Stromal cell of bone marrow (primary cell): ENCODE measurements around the gene CHMP1B.
A peak's percentile ranks its signal among the peaks of the same experiment; 100 is the strongest.
"Not testable (repeated sequence)": the region's sequence is repeated elsewhere in the genome, so short reads cannot be mapped to it uniquely, and the experiment has no call there.

Experiments
- DNase-seq: peaks from one replicate; pipeline ENCODE4 v3.0.0-alpha.2; 2012; ENCODE audit warnings: low read depth

CHMP1B gene

DNA sequence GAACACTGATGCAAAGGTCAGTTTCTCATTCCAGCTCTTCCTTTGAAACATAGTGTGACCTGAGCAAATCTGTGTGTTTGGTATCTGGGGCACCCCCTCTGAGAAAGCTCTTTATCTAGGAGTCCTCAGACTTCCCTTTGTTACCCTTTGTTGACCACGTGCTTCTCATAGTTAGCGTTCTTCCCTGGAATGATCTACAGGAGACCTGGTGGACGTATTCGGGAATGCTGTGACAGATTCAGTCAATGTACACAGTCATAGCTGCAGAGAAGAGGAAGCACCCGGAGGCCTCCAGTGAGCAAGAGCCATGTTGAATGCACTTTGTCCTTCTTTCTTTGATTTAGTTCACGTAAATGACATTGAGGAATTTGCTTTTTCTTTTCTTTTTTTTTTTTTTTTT is 10.7 kb upstream of the CHMP1B start:
- DNase-seq = no peak

DNA sequence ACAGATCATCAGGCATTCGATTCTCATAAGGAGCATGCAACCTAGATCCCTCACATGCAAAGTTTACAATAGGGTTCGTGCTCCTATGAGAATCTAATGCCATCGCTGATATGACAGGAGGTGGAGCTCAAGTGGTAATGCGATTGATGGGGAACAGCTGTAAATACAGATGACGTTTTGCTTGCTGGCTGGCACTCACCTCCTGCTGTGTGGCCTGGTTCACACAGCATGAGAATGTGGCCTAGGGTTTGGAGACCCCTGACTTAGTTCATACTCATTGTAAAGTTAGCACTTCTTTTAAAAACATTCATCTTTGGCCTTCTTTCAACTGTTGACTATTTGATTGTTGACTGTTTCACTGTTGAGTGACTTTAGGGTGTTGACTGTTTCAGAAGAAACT is 8.7 kb upstream of the CHMP1B start:
- no peak for DNase-seq

DNA sequence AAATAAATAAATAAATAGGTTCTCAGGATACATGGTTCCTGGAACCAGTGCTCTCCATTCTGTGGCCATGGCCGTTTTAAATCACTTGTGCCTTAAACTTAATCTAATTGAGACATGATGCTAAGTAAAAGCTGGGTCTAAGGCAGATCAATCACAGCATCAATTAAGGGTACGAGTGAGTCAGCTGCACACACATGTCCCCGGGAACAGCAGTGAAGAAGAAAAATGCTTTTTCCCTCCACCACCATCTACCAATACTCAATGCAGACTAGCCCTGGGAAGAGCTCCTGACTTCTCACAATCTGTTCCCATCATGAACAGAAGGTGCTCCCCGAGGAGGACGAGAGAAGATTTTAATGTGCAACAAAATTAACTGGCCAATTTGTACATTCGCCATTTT is 6.8 kb upstream of the CHMP1B start:
- DNase-seq = no peak

DNA sequence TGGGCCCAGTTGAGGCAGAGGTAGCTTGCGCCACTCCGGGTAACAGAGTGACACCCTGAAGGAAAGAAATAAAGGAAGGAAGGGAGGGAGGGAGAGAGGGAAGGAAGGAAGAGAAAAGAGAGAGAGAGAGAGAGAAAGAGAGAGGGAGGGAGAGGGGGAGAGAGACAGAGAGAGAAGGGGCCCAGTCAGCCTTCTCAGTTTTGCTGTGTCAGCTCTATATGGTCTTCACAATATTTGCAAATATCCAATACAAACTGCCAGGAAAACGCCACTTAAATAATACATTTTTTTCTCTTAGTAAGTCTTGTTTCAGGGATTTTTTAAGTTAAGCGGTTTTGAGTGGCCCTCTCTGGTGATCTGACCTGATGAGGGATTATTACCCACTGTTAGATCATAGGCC is 5.6 kb upstream of the CHMP1B start:
- DNase-seq = no peak

DNA sequence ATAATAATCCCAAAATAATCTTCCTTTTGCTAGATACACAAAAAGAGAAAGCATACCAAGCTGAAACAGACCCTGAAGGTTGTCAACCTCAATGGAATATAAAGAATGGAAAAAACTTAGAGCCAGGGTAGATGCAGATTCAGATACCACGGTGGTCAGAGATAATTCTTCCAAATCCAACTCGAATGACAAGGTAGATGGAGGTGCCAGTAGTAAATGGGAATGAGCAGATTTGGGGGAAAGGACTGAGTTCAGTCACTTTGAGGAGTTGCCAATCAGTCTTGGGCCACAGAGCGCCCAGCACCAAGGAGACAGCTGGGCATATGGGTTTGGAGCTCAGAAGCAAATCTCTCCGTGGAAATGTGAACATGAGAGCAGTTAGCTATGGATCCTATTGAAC is 3.4 kb upstream of the CHMP1B start:
- DNase-seq = no peak

DNA sequence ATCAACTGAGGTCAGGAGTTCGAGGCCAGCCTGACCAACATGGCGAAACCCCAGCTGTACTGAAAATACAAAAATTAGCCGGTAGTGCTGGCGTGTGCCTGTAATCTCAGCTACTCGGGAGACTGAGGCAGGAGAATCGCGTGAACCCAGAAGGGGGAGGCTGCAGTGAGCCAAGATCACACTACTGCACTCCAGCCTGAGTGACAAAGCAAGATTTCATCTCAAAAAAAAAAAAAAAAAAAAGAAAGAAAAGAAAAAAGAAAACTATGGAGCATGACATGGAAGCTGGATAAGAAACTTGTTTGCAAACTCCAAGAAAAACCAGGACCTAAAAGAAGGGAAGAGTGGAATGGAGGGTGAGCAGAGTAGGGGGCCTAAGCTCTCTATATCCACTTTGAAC is 1.9 kb upstream of the CHMP1B start:
- no peak for DNase-seq

DNA sequence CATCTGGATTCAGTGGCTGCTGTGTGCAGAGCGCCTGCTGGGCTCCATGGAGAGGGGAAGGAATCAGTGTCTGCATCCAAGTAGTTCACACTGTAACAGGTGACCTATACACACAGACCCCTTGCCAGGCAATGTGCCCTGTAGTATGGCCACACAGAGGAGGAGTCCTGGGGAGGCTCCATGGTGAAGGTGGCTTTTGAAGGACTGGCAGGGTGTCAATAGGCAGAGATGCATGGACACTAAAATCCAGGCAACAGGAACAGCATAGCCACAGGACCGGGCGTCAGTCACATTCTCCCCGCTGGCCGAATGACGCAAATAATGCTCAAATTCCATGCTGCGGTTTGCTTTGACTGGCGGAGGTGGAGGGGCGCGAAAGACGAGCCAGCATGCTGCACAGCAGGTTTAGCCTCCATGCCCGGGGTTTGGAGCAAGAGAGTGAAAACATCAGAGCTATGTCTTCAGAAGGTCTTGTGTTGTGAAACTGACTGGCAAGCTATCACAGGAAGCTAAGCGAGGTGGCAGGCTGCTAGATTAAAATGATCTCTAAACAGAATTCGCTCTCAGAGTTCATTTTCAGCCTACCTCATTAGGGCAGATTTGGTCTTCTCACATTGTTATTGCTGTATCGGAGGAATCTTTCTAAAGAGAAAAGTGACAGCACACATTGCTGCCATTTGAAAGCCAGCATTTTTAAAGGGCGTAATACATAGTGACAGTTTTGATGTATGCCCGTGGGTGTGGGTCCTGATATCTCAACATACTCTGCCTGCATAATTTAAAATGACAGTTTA is 1.2 kb upstream of the CHMP1B start:
- peak; percentile 84 for DNase-seq

DNA sequence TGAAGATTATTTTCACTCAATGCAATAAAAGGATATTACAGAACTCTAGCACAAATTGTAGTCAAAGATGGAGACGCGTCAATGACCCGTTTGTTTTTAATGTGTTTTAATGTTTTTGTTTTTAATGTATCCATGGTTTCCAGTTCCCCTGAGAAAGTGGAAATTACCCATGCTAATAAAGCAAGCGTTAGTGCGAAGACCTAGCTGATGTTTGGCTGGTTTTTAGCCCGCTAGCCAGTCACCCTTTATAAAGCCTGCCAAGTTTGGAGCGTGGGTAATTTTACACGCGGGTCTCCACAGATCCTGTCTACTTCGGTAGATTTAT is 430 bp upstream of the CHMP1B start:
- peak; percentile 81 for DNase-seq

DNA sequence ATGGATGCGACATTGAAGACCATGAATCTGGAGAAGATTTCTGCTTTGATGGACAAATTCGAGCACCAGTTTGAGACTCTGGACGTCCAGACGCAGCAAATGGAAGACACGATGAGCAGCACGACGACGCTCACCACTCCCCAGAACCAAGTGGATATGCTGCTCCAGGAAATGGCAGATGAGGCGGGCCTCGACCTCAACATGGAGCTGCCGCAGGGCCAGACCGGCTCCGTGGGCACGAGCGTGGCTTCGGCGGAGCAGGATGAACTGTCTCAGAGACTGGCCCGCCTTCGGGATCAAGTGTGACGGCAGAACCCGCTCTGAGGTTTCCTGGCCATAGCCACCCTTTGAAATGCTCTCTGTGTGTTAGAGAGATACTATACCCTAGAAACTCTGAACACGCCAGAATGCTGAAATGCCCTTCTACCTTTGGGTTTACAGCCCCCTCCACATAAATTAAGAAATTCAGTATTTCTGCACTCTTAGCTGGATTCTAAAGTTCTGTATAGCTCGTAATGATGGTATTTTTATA is 659 bp downstream of the CHMP1B start:
- DNase-seq = peak; percentile 16

DNA sequence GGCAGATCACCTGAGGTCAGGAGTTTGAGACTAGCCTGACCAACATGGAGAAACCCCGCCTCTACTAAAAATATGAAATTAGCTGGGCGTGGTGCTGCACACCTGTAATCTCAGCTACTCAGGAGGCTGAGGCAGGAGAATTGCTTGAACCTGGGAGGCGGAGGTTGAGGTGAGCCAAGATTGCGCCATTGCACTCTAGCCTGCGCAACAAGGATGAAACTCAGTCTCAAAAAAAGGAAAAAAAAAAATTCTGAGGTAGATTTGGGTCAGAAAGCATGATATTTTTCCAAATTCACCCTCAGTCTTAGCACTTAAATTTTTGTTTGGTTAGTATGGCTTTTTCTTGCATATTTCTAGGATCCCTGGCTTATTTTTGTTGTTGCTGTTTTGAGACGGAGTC is 3.3 kb downstream of the CHMP1B start:
- DNase-seq = not testable (repeated sequence)

DNA sequence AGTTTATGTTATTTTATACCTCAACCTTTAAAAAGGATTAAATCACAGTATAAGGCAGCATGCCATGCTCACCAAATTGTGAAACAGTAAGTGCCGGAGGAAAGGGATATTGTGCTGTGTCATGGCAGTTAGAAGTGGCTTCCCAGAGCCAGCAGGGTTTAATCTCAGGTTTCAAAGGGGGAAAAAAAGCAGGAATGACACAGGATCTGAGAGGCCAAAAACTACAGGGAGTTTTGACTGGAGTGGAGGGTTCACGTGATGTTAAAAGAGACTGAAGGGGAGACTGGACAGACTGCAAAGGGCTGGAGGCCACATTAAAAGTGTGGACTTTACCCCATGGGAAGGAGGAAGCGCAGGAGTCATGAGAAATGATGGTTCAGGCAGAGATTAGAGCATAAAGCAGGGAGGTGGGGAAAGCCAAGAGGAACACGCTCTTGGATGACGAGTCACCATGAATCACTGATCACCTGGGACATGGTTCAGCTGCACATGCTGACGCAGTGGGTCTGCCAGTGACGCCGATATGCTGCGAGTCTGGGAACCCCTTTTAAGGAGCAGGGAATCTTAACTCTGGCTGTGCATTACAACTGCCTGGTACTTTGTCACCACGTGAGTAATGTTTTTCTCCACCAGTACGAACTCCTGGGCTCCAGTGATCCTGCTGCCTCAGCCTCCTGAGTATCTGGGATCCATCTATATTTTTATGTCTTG is 6.1 kb downstream of the CHMP1B start:
- peak; percentile 99 for DNase-seq

DNA sequence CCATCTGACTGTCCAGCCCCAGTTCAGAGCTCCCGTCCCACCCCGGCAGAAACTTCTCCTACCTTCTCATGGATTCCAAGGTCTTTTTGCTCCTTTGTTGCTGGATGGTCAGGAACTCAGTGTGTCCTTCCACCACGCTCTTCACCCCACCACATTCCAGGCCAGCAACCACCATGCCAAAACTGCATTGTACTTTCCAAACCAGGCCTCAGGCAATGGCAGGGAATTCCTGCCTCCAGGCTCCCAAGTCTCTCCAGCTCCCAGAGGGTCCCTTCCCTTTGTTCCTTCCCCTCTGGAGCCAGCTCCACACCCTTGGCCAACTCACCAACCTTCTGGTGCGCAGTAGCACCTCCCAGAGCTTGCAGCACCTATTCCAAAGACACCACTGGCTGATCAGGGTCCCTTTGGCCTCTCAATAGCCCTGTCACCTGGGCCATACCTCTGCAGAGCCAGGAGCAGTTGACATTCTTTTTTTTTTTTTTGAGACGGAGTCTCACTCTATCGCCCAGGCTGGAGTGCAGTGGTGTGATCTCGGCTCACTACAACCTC is 8.1 kb downstream of the CHMP1B start:
- no peak for DNase-seq

DNA sequence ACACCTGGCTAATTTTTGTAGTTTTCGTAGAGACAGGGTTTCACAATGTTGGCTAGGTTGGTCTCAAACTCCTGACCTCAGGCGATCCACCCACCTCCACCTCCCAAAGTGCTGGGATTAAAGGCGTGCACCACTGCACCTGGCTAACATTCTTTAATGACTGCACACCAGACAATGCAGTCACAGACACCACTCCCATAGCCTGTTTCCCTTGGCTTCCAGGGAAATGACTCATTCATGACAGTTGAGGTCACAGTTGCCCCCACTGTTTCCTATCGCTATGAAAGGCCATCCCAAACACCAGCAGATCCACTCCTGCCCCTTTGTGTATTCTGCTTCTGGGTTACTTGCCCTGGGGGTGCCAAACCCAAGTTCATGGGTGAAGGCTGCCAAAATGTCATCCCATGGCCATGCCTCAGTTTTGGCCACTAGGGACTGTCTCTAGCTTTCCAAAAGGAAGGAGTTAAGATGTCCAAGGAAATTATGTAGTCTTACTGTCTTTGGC is 8.7 kb downstream of the CHMP1B start:
- peak; percentile 50 for DNase-seq

DNA sequence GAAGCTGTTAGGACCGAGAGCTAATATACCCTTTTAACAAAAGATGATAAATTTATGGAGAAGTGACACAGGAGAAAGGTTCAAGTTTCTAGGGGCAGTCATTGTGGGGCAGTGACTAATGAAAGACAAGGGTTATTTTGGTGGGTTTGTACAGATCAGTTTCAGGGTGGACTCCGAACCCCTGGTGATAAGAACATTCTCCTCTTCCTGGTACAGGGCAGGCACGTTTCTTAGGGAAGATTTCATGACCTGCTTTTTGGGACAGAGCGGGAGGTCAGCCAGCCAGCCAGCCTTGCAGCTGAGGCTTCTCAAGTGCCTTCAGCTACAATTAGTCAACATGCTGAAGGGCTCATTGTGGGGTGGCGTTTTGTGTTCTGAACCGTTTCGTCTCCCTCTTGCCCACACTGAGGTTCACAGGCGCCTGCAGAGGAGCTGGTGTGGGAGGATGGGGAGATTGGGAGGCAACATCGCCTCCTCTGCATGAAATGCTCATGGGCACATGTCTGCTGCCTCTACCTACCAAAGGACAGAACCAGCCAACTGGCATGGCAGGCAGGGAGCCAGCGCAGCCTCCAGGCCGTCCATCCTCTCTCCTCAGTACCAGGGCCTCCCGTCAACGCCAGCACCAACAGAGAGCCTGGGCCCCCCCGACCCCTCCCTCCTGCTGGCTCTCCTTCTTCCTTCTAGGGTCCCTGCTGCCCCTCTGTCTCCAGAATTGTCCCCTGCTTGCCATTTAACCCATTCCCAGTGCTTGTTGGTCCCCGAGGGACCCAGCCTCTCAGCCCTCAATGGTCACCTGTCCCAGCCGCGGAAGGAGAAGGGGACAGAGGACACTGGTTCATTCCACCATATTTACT is 9.6 kb downstream of the CHMP1B start:
- no peak for DNase-seq

DNA sequence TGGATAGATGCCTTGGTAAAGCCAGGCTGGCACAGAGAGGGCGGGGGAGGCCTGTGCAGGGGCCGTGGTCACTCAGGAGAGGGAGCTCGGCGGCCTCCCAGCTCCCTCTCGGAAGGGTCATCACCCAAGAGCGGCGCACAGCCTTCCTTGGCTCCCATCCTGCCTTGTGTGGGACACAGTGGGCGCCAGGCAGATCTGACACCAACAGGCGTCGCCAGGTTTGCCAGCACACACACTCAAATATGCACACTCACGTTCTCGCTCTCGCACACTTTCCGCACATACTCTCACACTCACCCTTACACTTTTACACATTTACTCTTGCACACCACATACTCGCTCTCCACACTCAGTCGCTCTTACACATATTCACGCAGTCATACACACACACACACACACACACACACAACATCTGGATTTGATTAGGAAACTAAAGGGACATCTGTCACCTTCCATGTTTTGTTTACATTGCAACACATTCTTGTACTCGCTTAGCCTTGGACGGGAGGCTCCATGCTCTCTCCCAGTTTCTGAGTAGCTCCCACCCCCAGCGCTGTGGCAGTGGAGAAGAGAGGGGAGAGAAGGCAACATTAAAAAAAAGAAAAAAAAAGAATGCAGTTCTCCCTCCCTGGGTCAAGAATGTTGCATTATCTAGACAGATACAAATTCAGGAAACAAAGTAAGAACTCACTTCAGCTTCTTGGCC is 10.5 kb downstream of the CHMP1B start:
- no peak for DNase-seq

DNA sequence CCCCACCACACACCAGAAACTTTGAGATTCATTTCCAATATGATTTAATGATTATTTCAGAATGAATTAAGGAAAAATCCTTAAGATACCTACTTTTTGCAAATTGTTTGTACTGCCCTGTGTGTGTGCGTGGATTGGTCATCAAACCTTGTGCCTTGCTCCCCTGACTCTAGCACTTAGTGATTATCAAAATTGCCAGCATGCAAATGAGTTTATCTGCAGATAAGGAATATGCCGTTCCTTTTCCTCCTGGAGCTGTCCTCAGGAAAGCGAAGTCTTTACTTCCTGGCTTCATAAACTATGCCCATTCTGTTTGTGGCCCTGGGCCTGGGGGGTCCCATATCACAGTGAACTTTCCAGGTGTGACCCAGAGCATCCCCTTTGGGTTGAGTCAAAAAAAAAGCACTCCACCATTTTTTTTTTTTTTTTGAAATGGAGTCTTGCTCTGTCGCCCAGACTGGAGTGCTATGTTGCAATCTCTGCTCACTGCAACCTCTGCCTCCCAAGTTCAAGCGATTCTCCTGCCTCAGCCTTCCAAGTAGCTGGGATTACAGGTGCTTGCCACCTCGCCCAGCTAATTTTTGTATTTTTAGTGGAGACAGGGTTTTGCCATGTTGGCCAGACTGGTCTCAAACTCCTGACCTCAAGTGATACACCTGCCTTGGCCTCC is 11.4 kb downstream of the CHMP1B start:
- DNase-seq = no peak

DNA sequence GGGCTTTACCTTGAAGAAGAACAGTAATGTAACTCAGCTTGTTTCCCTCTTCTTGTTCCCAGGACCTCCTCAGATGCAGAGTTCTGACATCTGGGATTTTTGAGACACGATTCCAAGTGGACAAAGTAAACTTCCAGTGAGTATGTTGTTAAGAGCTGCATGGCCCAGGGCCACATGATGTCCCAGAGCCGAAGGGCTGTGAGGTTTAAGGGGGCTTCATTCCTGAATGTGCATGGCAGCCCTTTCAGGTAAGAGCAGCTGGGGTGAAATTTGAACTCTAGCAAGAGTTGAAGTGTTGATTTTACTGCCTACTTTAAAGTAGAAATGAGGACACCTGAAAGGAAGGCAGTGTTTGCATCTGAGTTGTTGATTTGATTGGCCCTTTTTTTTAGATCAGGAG is 13.3 kb downstream of the CHMP1B start:
- DNase-seq = no peak

DNA sequence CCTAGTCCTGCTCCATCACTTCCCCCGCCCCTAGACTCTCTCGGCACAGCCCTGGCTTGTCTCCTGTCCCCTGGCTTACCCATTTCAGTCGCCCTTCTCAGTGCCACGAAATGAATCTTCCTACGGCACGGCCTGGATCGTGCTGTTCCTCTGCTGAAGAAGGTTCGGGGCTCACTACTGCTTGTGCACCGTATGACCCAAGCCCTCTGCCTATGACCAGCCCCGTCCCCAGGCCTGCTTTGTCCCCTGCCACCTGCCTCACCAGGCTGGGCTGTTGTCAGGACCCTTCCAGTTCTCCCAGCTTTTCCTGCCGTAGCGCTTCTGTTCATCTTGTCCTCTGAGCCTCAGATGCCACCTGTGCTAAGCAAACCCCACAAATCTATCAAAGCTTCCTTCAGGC is 13.9 kb downstream of the CHMP1B start:
- DNase-seq = no peak

DNA sequence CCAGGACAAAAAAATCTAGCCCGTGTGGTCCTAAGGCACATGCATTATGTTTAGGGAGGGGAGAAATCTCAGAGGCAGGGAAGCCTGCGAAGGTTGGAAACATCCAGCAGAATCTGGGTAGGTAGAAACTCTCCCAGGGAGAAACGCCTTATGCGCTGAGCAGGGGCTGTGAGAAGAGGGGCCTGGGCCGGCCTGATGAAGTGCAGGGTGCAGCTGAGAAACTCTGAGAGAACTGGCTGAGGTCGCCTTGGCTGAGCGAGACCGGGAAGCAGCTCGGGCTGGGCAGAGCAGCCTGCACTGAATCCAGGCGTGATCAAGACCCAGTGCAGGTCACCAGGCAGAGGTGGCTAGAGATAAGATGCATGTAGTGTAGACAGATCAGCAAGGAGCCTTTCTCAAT is 15.1 kb downstream of the CHMP1B start:
- DNase-seq = no peak

DNA sequence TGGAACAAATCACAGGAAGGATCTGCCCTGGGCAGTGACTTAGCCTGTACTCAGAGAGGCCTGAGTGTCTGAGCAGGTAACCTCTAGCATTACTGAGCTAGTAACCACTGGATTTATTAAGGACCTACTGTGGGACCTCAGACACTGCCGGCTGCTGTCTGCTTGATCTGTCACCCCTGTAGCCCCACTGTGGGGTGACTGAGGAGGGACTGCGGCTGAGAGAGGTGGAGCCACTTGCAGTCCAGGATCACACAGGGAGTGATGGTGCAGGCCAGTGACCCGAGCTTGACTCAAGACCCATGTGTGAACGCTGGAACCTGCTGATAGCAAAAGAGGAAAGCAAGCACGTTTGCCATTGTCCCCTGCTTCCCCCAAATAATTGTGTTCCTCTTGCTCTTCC is 15.6 kb downstream of the CHMP1B start:
- no peak for DNase-seq

DNA sequence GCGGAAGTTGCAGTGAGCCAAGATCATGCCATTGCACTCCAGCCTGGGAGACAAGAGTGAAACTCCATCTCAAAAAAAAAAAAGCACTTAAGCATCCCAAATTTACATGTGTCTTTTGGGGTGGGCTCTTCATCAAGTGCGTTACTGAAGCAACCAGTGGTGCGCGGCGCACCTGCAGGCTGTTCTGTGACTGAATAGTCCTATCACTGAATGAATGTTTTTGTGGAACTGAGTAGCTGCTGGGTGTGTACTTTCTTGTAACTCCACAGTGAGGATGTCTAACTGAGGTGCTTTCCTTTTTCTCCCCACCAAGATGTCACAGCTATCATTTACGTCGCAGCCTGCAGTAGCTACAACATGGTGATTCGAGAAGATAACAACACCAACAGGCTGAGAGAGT is 17.0 kb downstream of the CHMP1B start:
- DNase-seq = no peak
